H9 (cell line): Measurements from ENCODE around the gene MUSTN1. TPM values are rescaled to one million over a fixed set of nuclear protein-coding genes. Genes with fewer than 3 reads are reported as not detected.

Source experiments
- DNase-seq: peaks from one replicate; pipeline ENCODE4 v3.0.0-alpha.2; 2017
- H2AFZ ChIP-seq: one replicate; pipeline ENCODE4 v1.6.1; 2013; ENCODE audit warnings: mild to moderate bottlenecking, low read length, control low read depth, moderate library complexity
- H2AK5ac ChIP-seq: 2 replicates; pipeline ENCODE4 v1.6.1; 2013; ENCODE audit warnings: low read length, control low read depth, mixed read lengths; ENCODE audit not compliant: insufficient read length
- H2BK120ac ChIP-seq: one replicate; pipeline ENCODE4 v1.6.1; 2013; ENCODE audit warnings: low read depth, mild to moderate bottlenecking, low read length, control low read depth, inconsistent platforms; ENCODE audit not compliant: poor library complexity, severe bottlenecking
- H2BK12ac ChIP-seq: 2 replicates; pipeline ENCODE4 v1.6.1; 2013; ENCODE audit warnings: low read length, control low read depth, mixed read lengths, low read depth; ENCODE audit not compliant: insufficient read length
- H2BK15ac ChIP-seq: 2 replicates; pipeline ENCODE4 v1.6.1; 2013; ENCODE audit warnings: low read depth, low read length, control low read depth
- H2BK20ac ChIP-seq: one replicate; pipeline ENCODE4 v1.6.1; 2013; ENCODE audit warnings: low read depth, mild to moderate bottlenecking, low read length, control low read depth, inconsistent platforms; ENCODE audit not compliant: poor library complexity, severe bottlenecking
- H2BK5ac ChIP-seq: 2 replicates; pipeline ENCODE4 v1.6.1; 2013; ENCODE audit warnings: low read length, control low read depth, mixed read lengths; ENCODE audit not compliant: insufficient read length
- H3K14ac ChIP-seq: 2 replicates; pipeline ENCODE4 v1.6.1; 2013; ENCODE audit warnings: low read length, control low read depth; ENCODE audit not compliant: insufficient read depth
- H3K18ac ChIP-seq: 2 replicates; pipeline ENCODE4 v1.6.1; 2013; ENCODE audit warnings: low read depth, mild to moderate bottlenecking, mixed read lengths, low read length, control low read depth; ENCODE audit not compliant: insufficient read length
- H3K23ac ChIP-seq: 2 replicates; pipeline ENCODE4 v1.6.1; 2013; ENCODE audit warnings: low read length, control low read depth, mixed read lengths, low read depth; ENCODE audit not compliant: insufficient read length
- H3K23me2 ChIP-seq: 2 replicates; pipeline ENCODE4 v1.6.1; 2013; ENCODE audit warnings: low read depth, mild to moderate bottlenecking, mixed read lengths, low read length, control low read depth; ENCODE audit not compliant: insufficient read length, poor library complexity, severe bottlenecking
- H3K27ac ChIP-seq: 2 replicates; pipeline ENCODE4 v1.5.1; 2013; ENCODE audit warnings: low read length, control low read depth, mixed read lengths, low read depth; ENCODE audit not compliant: insufficient read length
- H3K27me3 ChIP-seq: 2 replicates; pipeline ENCODE4 v1.6.1; 2013; ENCODE audit warnings: low read length, control low read depth, inconsistent platforms; ENCODE audit not compliant: insufficient read depth
- H3K4ac ChIP-seq: 2 replicates; pipeline ENCODE4 v1.6.1; 2013; ENCODE audit warnings: low read depth, mild to moderate bottlenecking, control low read depth, inconsistent platforms, low read length, moderate library complexity
- H3K4me1 ChIP-seq: 2 replicates; pipeline ENCODE4 v1.6.1; 2013; ENCODE audit warnings: low read length, control low read depth, inconsistent platforms; ENCODE audit not compliant: insufficient read depth
- H3K4me2 ChIP-seq: 2 replicates; pipeline ENCODE4 v1.6.1; 2013; ENCODE audit warnings: low read length, control low read depth, mixed read lengths; ENCODE audit not compliant: insufficient read length, insufficient read depth
- H3K56ac ChIP-seq: 2 replicates; pipeline ENCODE4 v1.6.1; 2013; ENCODE audit warnings: low read depth, mild to moderate bottlenecking, mixed read lengths, low read length, control low read depth; ENCODE audit not compliant: insufficient read length
- H3K79me1 ChIP-seq: 2 replicates; pipeline ENCODE4 v1.6.1; 2013; ENCODE audit warnings: low read depth, mild to moderate bottlenecking, moderate library complexity, low read length, control low read depth, inconsistent platforms; ENCODE audit not compliant: insufficient read depth, poor library complexity, severe bottlenecking
- H3K79me2 ChIP-seq: 2 replicates; pipeline ENCODE4 v1.6.1; 2013; ENCODE audit warnings: low read length, control low read depth, inconsistent platforms; ENCODE audit not compliant: insufficient read depth
- H3K9ac ChIP-seq: 2 replicates; pipeline ENCODE4 v1.6.1; 2013; ENCODE audit warnings: low read length, control low read depth, mixed read lengths; ENCODE audit not compliant: insufficient read length; ENCODE audit errors: extremely low read depth
- H3K9me3 ChIP-seq: one replicate; pipeline ENCODE4 v1.6.1; 2013; ENCODE audit warnings: low read depth, low read length, inconsistent platforms; ENCODE audit not compliant: control insufficient read depth
- H3T11ph ChIP-seq: one replicate; pipeline ENCODE4 v1.6.1; 2013; ENCODE audit warnings: mild to moderate bottlenecking, low read length, control low read depth, inconsistent platforms
- H4K20me1 ChIP-seq: one replicate; pipeline ENCODE4 v1.6.1; 2013; ENCODE audit not compliant: control insufficient read depth, insufficient read length, insufficient read depth
- H4K5ac ChIP-seq: 2 replicates; pipeline ENCODE4 v1.6.1; 2013; ENCODE audit warnings: low read depth, mild to moderate bottlenecking, mixed read lengths, low read length, control low read depth; ENCODE audit not compliant: insufficient read length
- H4K8ac ChIP-seq: replicated peaks from 2 replicates; pipeline ENCODE4 v1.6.1; 2013; ENCODE audit warnings: low read length, control low read depth, mixed read lengths, low read depth; ENCODE audit not compliant: insufficient read length
- H4K91ac ChIP-seq: 2 replicates; pipeline ENCODE4 v1.6.1; 2013; ENCODE audit warnings: low read depth, mild to moderate bottlenecking, moderate library complexity, mixed read lengths, low read length, control low read depth; ENCODE audit not compliant: insufficient read length
- H3K27ac Mint-ChIP-seq, 3 experiments: 2 replicates in 2 of 3; 3 replicates in 1 of 3; pipeline ENCODE4 v1.8.0; 2020 to 2021; ENCODE audit warnings: mixed read lengths in 3 of 3, mild to moderate bottlenecking in 1 of 3, moderate library complexity in 1 of 3
- H3K27me3 Mint-ChIP-seq: 2 replicates; pipeline ENCODE4 v1.8.0; 2021; ENCODE audit warnings: low read depth, mild to moderate bottlenecking, moderate library complexity, mixed read lengths
- H3K36me3 Mint-ChIP-seq, 3 experiments: 2 replicates in 2 of 3; 3 replicates in 1 of 3; pipeline ENCODE4 v1.8.0; 2020 to 2021; ENCODE audit warnings: low read depth in 3 of 3, mixed read lengths in 3 of 3; ENCODE audit not compliant: insufficient read depth in 1 of 3
- H3K4me1 Mint-ChIP-seq, 2 experiments: 2 replicates each; pipeline ENCODE4 v1.8.0; 2020; ENCODE audit warnings: mixed read lengths in 2 of 2
- H3K4me3 Mint-ChIP-seq, 2 experiments: 2 replicates in 1 of 2; 3 replicates in 1 of 2; pipeline ENCODE4 v1.8.0; 2020 to 2021; ENCODE audit warnings: mild to moderate bottlenecking in 2 of 2, mixed read lengths in 2 of 2, moderate library complexity in 1 of 2
- H3K9me3 Mint-ChIP-seq, 2 experiments: 2 replicates in 1 of 2; 3 replicates in 1 of 2; pipeline ENCODE4 v1.8.0; 2020; ENCODE audit warnings: mild to moderate bottlenecking in 2 of 2, mixed read lengths in 2 of 2, moderate library complexity in 1 of 2
- WGBS: extraction: QIAGEN DNeasy Blood & Tissue Kit; methylation state at CpG from one replicate; pipeline ENCODE4 v1.1.7; 2013; ENCODE audit warnings: missing lambda C conversion rate, low lambda C conversion rate, mixed read lengths; ENCODE audit not compliant: insufficient read length; ENCODE audit errors: extremely low coverage; 5-methylcytosine and 5-hydroxymethylcytosine counted together
- total RNA-seq: library from RNA; stranded (reverse); gene quantifications from 2 replicates; pipeline ENCODE4 v1.2.1, GENCODE V29; 2021
- TF ChIP-seq, protein P1 (sequence below): fragments of 200-600 bp; sonication (generic); conservative IDR thresholded peaks from 3 replicates; pipeline ENCODE4 v1.8.0; 2021; ENCODE audit warnings: antibody characterized with exemption, mild to moderate bottlenecking

MUSTN1 gene
- total RNA-seq, 1 experiment from 2014 or later, result 0.72 TPM

GRCh38 chr3:52872245-52872644 is 37.4 kb upstream of the MUSTN1 start:
- no peak overlapping the region for H3K23ac ChIP-seq
- H3K9ac ChIP-seq, result no peak overlapping the region
- TF ChIP-seq, protein P1, sequence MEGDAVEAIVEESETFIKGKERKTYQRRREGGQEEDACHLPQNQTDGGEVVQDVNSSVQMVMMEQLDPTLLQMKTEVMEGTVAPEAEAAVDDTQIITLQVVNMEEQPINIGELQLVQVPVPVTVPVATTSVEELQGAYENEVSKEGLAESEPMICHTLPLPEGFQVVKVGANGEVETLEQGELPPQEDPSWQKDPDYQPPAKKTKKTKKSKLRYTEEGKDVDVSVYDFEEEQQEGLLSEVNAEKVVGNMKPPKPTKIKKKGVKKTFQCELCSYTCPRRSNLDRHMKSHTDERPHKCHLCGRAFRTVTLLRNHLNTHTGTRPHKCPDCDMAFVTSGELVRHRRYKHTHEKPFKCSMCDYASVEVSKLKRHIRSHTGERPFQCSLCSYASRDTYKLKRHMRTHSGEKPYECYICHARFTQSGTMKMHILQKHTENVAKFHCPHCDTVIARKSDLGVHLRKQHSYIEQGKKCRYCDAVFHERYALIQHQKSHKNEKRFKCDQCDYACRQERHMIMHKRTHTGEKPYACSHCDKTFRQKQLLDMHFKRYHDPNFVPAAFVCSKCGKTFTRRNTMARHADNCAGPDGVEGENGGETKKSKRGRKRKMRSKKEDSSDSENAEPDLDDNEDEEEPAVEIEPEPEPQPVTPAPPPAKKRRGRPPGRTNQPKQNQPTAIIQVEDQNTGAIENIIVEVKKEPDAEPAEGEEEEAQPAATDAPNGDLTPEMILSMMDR, result no peak
- no peak overlapping the region for H3K18ac ChIP-seq
- H2BK15ac ChIP-seq, result no peak overlapping the region
- no peak overlapping the region for H2BK12ac ChIP-seq
- Mint-ChIP-seq H3K4me1 (peaks cover 18 to 24% of the 10 kb centered on the region in 2 experiments), H3K27ac (no peak overlapping the region; a peak in 1 of 7 replicates), H3K9me3 (no peaks in the 10 kb centered on the region), H3K4me3 (no peak overlapping the region), H3K27me3 (no peaks in the 10 kb centered on the region), H3K36me3 (no peaks in the 10 kb centered on the region)
- H3T11ph ChIP-seq, result no peak overlapping the region
- H3K23me2 ChIP-seq, result no peaks in the 10 kb centered on the region
- H2AK5ac ChIP-seq, result no peak overlapping the region
- no peak overlapping the region for H3K27ac ChIP-seq
- no peaks in the 10 kb centered on the region for H3K79me1 ChIP-seq
- no peak overlapping the region for H3K4ac ChIP-seq
- no peak overlapping the region for H3K4me2 ChIP-seq
- no peak overlapping the region for H4K8ac ChIP-seq
- H2AFZ ChIP-seq, result no peak overlapping the region
- no peak overlapping the region for H3K56ac ChIP-seq
- no CpG with 5 or more reads among the region's 3 CpGs for WGBS
- H4K91ac ChIP-seq, result no peak overlapping the region
- no peak overlapping the region for H2BK120ac ChIP-seq
- no peaks in the 10 kb centered on the region for H4K20me1 ChIP-seq
- H3K79me2 ChIP-seq, result peaks cover 3% of the 10 kb centered on the region; the same call in 1 of the 2 replicates
- no peak overlapping the region for H3K14ac ChIP-seq
- H3K9me3 ChIP-seq, result no peaks in the 10 kb centered on the region
- H4K5ac ChIP-seq, result no peak overlapping the region
- H2BK20ac ChIP-seq, result no peak overlapping the region
- no peak overlapping the region for H2BK5ac ChIP-seq
- no peaks in the 10 kb centered on the region; the same call in 1 of the 2 replicates for H3K4me1 ChIP-seq
- no peaks in the 10 kb centered on the region for H3K27me3 ChIP-seq
- no peak for DNase-seq
